PFSK-1 (cell line): ENCODE data around the gene MX1.

Source experiments
- FOXP2 ChIP-seq: optimal IDR thresholded peaks from 2 replicates; pipeline ENCODE3; 2011; ENCODE audit warnings: borderline replicate concordance, control low read depth, inconsistent platforms; ENCODE audit not compliant: insufficient read depth; ENCODE audit errors: extremely low read length, extremely low read depth
- POLR2AphosphoS5 ChIP-seq: IDR thresholded peaks from 2 replicates; pipeline ENCODE4 v1.6.1; 2012; ENCODE audit warnings: low read depth, mild to moderate bottlenecking, control low read depth, low read length, moderate library complexity
- SIN3A ChIP-seq: IDR thresholded peaks from 2 replicates; pipeline ENCODE4 v1.6.1; 2012; ENCODE audit warnings: mild to moderate bottlenecking, low read length, moderate library complexity, borderline replicate concordance; ENCODE audit not compliant: insufficient read depth
- TAF1 ChIP-seq: IDR thresholded peaks from 2 replicates; pipeline ENCODE4 v1.6.1; 2012; ENCODE audit warnings: low read length, control low read depth, borderline replicate concordance; ENCODE audit not compliant: insufficient read depth
- TF ChIP-seq, protein P1 (sequence below), 2 experiments: IDR thresholded peaks; 2 replicates each; pipeline versions ENCODE4 v1.6.1 to v1.8.0; 2011 to 2012; ENCODE audit warnings: low read depth in 2 of 2, low read length in 2 of 2, control low read depth in 1 of 2, inconsistent platforms in 1 of 2, mild to moderate bottlenecking in 1 of 2, moderate library complexity in 1 of 2; ENCODE audit not compliant: insufficient read depth in 1 of 2

MX1 gene

DNA sequence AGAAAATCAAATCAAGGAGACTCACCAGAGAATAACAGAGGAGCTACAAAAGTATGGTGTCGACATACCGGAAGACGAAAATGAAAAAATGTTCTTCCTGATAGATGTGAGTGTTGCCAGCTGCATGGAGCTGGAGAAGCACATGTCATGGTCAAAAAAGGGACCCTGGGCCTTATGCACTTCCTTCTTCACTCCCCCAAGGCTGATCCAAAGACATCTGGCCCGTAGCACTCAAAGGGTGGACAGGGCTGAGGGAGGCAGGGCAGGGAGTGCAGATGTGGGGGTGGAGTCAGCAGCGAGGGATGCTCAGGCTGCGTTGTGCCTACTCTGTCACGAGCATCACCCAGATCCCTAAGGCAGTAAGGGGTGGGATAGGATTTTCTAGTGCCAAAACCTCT, 19.4 kb downstream of the MX1 start:
- TF ChIP-seq POLR2AphosphoS5 (no peak), FOXP2 (no peak), SIN3A (no peak)
- TF ChIP-seq, protein P1, sequence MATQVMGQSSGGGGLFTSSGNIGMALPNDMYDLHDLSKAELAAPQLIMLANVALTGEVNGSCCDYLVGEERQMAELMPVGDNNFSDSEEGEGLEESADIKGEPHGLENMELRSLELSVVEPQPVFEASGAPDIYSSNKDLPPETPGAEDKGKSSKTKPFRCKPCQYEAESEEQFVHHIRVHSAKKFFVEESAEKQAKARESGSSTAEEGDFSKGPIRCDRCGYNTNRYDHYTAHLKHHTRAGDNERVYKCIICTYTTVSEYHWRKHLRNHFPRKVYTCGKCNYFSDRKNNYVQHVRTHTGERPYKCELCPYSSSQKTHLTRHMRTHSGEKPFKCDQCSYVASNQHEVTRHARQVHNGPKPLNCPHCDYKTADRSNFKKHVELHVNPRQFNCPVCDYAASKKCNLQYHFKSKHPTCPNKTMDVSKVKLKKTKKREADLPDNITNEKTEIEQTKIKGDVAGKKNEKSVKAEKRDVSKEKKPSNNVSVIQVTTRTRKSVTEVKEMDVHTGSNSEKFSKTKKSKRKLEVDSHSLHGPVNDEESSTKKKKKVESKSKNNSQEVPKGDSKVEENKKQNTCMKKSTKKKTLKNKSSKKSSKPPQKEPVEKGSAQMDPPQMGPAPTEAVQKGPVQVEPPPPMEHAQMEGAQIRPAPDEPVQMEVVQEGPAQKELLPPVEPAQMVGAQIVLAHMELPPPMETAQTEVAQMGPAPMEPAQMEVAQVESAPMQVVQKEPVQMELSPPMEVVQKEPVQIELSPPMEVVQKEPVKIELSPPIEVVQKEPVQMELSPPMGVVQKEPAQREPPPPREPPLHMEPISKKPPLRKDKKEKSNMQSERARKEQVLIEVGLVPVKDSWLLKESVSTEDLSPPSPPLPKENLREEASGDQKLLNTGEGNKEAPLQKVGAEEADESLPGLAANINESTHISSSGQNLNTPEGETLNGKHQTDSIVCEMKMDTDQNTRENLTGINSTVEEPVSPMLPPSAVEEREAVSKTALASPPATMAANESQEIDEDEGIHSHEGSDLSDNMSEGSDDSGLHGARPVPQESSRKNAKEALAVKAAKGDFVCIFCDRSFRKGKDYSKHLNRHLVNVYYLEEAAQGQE (IDR thresholded peaks at IDR 0.05; ENCODE audit: insufficient read depth in 1 of 2, low read depth in 2 of 2, low read length in 2 of 2): no peak

DNA sequence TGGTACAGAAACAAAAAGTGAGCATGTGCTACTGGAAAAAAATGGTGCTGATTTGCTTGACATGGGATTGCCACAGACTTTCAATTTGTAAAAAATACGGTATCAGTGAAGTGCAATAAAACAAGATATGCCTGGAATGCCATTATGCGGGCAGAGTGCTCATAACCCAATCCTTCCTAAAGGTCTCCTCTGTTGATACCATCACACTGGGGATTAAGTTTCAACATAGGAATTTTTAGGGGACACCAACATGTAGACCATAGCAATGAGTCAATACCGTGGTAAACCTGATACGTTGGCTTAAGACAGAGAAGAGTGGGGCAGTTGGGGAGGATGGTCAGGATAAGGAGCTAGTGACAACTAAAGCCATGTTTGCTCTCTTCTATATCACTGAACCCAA, 20.5 kb downstream of the MX1 start:
- TF ChIP-seq FOXP2: no peak
- TF ChIP-seq SIN3A: no peak
- no peak for TF ChIP-seq TAF1
- TF ChIP-seq POLR2AphosphoS5: no peak
- TF ChIP-seq, protein P1 (IDR thresholded peaks at IDR 0.05; ENCODE audit: insufficient read depth in 1 of 2, low read depth in 2 of 2, low read length in 2 of 2): no peak

DNA sequence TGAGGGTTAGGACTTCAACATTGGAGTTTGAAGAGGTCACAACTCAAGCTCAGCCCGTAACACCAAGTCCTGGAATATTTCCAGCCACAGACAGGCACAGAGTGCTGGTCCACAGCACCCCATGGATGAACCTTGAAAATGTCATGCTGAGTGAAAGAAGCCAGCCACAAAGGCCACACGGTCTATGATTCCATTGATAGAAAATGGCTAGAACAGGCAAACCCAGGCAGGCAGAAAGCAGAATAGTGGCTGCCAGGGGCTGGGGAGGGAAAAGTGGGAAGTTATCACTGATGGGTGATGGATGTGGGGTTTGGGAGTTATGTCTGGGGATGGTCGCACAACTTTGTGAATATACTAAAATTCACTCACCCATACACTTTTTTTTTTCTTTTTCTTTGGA, 21.3 kb downstream of the MX1 start:
- no peak for TF ChIP-seq FOXP2
- TF ChIP-seq POLR2AphosphoS5: no peak
- TF ChIP-seq, protein P1 (IDR thresholded peaks at IDR 0.05; ENCODE audit: insufficient read depth in 1 of 2, low read depth in 2 of 2, low read length in 2 of 2): no peak
- TF ChIP-seq TAF1: no peak
- no peak for TF ChIP-seq SIN3A

DNA sequence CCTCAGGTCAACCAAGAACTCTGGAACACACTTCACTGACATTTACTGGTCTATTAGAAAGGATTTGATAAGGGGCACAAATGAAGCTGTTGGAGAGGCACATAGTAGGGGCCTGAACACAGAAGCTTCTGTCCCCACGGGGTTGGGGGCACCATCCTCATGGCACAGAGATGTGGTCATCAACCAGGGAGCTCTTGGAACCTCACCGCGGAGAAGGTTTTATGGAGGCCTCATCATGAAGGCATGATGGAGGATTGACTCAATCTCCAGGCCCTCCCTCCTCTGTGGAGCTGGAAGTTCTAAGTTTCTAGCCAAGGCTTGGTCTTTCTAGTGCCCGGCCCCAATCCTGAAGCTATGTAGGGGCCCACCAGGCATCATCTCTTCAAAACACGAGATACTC, 23.6 kb downstream of the MX1 start:
- TF ChIP-seq FOXP2 (no peak), TAF1 (no peak), POLR2AphosphoS5 (no peak), SIN3A (no peak)
- TF ChIP-seq, protein P1 (IDR thresholded peaks at IDR 0.05; ENCODE audit: insufficient read depth in 1 of 2, low read depth in 2 of 2, low read length in 2 of 2): no peak
